HepG2 (cell line): ENCODE results near the gene SLC4A5. TPM values are rescaled to one million over a fixed set of nuclear protein-coding genes. Genes with fewer than 3 reads are reported as not detected.

Source experiments
- ATAC-seq: fragments of 200-7000 bp; cut with Tn5 transposase; 3 replicates; pipeline ENCODE4 v1.9.1; 2020; ENCODE audit warnings: mild to moderate bottlenecking, moderate library complexity
- BruUV-seq: library from RNA; stranded (reverse); fragments of 400-500 nt; replicated peaks from 2 replicates; lab custom pipeline; 2021; lab: Mats Ljungman, UMichigan
- CTCF ChIA-PET: fragments of 300-600 bp; formaldehyde crosslinking; extraction: SDS; loops from one replicate; lab custom pipeline; 2021; ENCODE audit warnings: low total read pairs, inconsistent platforms, low intra/inter-chr PET ratio; lab: Yijun Ruan, JAX
- POLR2A ChIA-PET: fragments of 350-600 bp; sonication (Branson Sonifier 250); formaldehyde crosslinking; loops from one replicate; lab custom pipeline; 2020; ENCODE audit warnings: antibody characterized with exemption, inconsistent platforms; lab: Yijun Ruan, JAX
- DNase-seq: peaks from one replicate; pipeline ENCODE4 v3.0.0-alpha.2; 2015; ENCODE audit warnings: low spot score
- FAIRE-seq: peaks from 3 replicates; lab custom pipeline; 2011; peaks lifted over from hg19 to GRCh38; lab: Jason Lieb, UNC
- H2AFZ ChIP-seq: one replicate; pipeline ENCODE4 v1.6.1; 2011; ENCODE audit warnings: low read length, inconsistent platforms
- H3K27ac ChIP-seq: fragments of 300-600 bp; 3 replicates; pipeline ENCODE4 v1.8.0; 2011; ENCODE audit warnings: mixed run types, mild to moderate bottlenecking, mixed read lengths, low read length, inconsistent platforms; ENCODE audit not compliant: insufficient read depth; ENCODE audit errors: extremely low read length
- H3K27me3 ChIP-seq, 2 experiments: fragments of 200-600 bp in 1 of 2; 2 replicates in 1 of 2; 3 replicates in 1 of 2; pipeline versions ENCODE4 v1.6.0 to v1.8.0; 2011; ENCODE audit warnings: low read length in 2 of 2, mild to moderate bottlenecking in 2 of 2, moderate library complexity in 2 of 2, inconsistent platforms in 1 of 2; ENCODE audit not compliant: insufficient read depth in 2 of 2, control insufficient read depth in 1 of 2
- H3K36me3 ChIP-seq, 2 experiments: fragments of 200-600 bp in 1 of 2; replicated peaks in 1 of 2; 2 replicates in 1 of 2; 3 replicates in 1 of 2; pipeline versions ENCODE4 v1.5.1 to v1.8.0; 2011; ENCODE audit warnings: low read length in 2 of 2, inconsistent platforms in 1 of 2; ENCODE audit not compliant: insufficient read depth in 2 of 2, control insufficient read depth in 1 of 2
- H3K4me1 ChIP-seq: 2 replicates; pipeline ENCODE4 v1.5.1; 2012; ENCODE audit warnings: low read length, inconsistent platforms; ENCODE audit not compliant: insufficient read depth
- H3K4me2 ChIP-seq: 2 replicates; pipeline ENCODE4 v1.6.0; 2011; ENCODE audit warnings: low read depth, low read length, inconsistent platforms
- H3K4me3 ChIP-seq, 3 experiments: fragments of 200-600 bp in 1 of 3; sonication (generic), shearing (Covaris generic) in 1 of 3; replicated peaks in 1 of 3; 2 replicates each; pipeline ENCODE4 v1.5.1; 2011 to 2016; ENCODE audit warnings: low read length in 3 of 3, inconsistent platforms in 2 of 3, low read depth in 2 of 3, mild to moderate bottlenecking in 2 of 3, control low read depth in 1 of 3, mixed read lengths in 1 of 3; ENCODE audit not compliant: insufficient read depth in 1 of 3
- H3K79me2 ChIP-seq: one replicate; pipeline ENCODE4 v1.6.1; 2011; ENCODE audit warnings: low read length, inconsistent platforms; ENCODE audit not compliant: insufficient read depth
- H3K9ac ChIP-seq: 2 replicates; pipeline ENCODE4 v1.6.0; 2011; ENCODE audit warnings: mild to moderate bottlenecking, low read depth, low read length, inconsistent platforms; ENCODE audit not compliant: insufficient read depth
- H3K9me3 ChIP-seq: 2 replicates; pipeline ENCODE4 v1.5.1; 2012; ENCODE audit warnings: mild to moderate bottlenecking, low read length
- H4K20me1 ChIP-seq: 2 replicates; pipeline ENCODE4 v1.6.0; 2011; ENCODE audit warnings: inconsistent platforms, mild to moderate bottlenecking, low read length, moderate library complexity; ENCODE audit not compliant: insufficient read depth
- ATF5 ChIP-seq: sonication (generic); formaldehyde crosslinking; IDR thresholded peaks from 2 replicates; pipeline ENCODE4 v1.4.0; 2020; ENCODE audit warnings: mild to moderate bottlenecking, low read depth, missing genetic modification reagents
- BRF2 ChIP-seq: sonication (generic); formaldehyde crosslinking; IDR thresholded peaks from 2 replicates; pipeline ENCODE4 v1.8.1; 2022; ENCODE audit warnings: mild to moderate bottlenecking, missing genetic modification reagents
- HOMEZ ChIP-seq: IDR thresholded peaks from 2 replicates; pipeline ENCODE4 v1.6.1; 2016; ENCODE audit warnings: low read depth
- KDM3A ChIP-seq: IDR thresholded peaks from 2 replicates; pipeline ENCODE4 v1.6.1; 2018; ENCODE audit warnings: low read depth, missing compliant biosample characterization
- MED1 ChIP-seq: sonication (generic); formaldehyde crosslinking; IDR thresholded peaks from 2 replicates; pipeline ENCODE4 v1.4.0; 2020; ENCODE audit warnings: missing genetic modification reagents
- NR2F6 ChIP-seq, 2 experiments: IDR thresholded peaks; 2 replicates each; pipeline ENCODE4 v1.6.1; 2016; ENCODE audit warnings: antibody characterized with exemption in 1 of 2, mild to moderate bottlenecking in 1 of 2
- PBX2 ChIP-seq: IDR thresholded peaks from 2 replicates; pipeline ENCODE4 v1.6.1; 2016; ENCODE audit warnings: control low read depth
- PRMT3 ChIP-seq: sonication (generic); formaldehyde crosslinking; IDR thresholded peaks from 2 replicates; pipeline ENCODE4 v1.8.1; 2022; ENCODE audit warnings: low read depth, mild to moderate bottlenecking, moderate library complexity, missing genetic modification reagents, borderline replicate concordance
- TOE1 ChIP-seq: sonication (generic); formaldehyde crosslinking; IDR thresholded peaks from 2 replicates; pipeline ENCODE4 v1.4.0; 2020; ENCODE audit warnings: mild to moderate bottlenecking, missing genetic modification reagents
- ZBTB49 ChIP-seq: sonication (generic); formaldehyde crosslinking; IDR thresholded peaks from 2 replicates; pipeline ENCODE4 v1.4.0; 2020; ENCODE audit warnings: missing genetic modification reagents, borderline replicate concordance
- ZGPAT ChIP-seq: IDR thresholded peaks from 2 replicates; pipeline ENCODE4 v1.6.1; 2016; ENCODE audit warnings: mild to moderate bottlenecking
- ZKSCAN8 ChIP-seq: IDR thresholded peaks from 2 replicates; pipeline ENCODE4 v1.6.1; 2016; ENCODE audit warnings: borderline replicate concordance, missing genetic modification reagents, missing compliant biosample characterization
- ZNF232 ChIP-seq: sonication (generic); formaldehyde crosslinking; IDR thresholded peaks from 2 replicates; pipeline ENCODE4 v1.4.0; 2020; ENCODE audit warnings: missing genetic modification reagents, borderline replicate concordance
- ZNF317 ChIP-seq: sonication (generic); formaldehyde crosslinking; IDR thresholded peaks from 2 replicates; pipeline ENCODE4 v1.5.0; 2020; ENCODE audit warnings: mild to moderate bottlenecking, missing genetic modification reagents
- ZNF33A ChIP-seq: sonication (generic); formaldehyde crosslinking; IDR thresholded peaks from 2 replicates; pipeline ENCODE4 v1.5.1; 2020; ENCODE audit warnings: missing genetic modification reagents, mild to moderate bottlenecking, moderate library complexity, borderline replicate concordance
- WGBS: methylation state at CpG from one replicate; pipeline ENCODE4 v1.1.6; 2017; ENCODE audit warnings: low lambda C conversion rate; 5-methylcytosine and 5-hydroxymethylcytosine counted together
- in situ Hi-C: cut with HindIII; loops from 2 replicates; pipeline ENCODE4 v1.10.0; 2017; ENCODE audit warnings: low pct_unique_long_range_greater_than_20kb; ENCODE audit not compliant: extremely low pct_ligation_motif_present
- intact Hi-C: fragments of 100-400 bp; cut with micrococcal nuclease; formaldehyde crosslinking; loops from one replicate; pipeline ENCODE4 v1.10.0; 2022; ENCODE audit not compliant: unreplicated experiment
- polyA plus RNA-seq, 8 experiments: library from polyadenylated mRNA; depleted of rRNA in 3 of 8; stranded (reverse) in 7 of 8; unstranded in 1 of 8; fragments of >200 nt; fragmentation: Illumina TruSeq in 4 of 8; extraction: Trizol in 4 of 8; gene quantifications; 2 replicates each; pipeline versions ENCODE4 v1.2.1 to v1.2.3, GENCODE V29; 2011 to 2016; ENCODE audit warnings: low read depth in 4 of 8, missing spikeins in 1 of 8, mixed read lengths in 1 of 8; ENCODE audit not compliant: insufficient read depth in 1 of 8
- total RNA-seq, 5 experiments: library from RNA; depleted of rRNA; stranded (reverse); fragments of >200 nt; fragmentation: Illumina TruSeq; extraction: Trizol; gene quantifications; 2 replicates each; pipeline ENCODE4 v1.2.3, GENCODE V29; 2016; ENCODE audit warnings: low read depth in 1 of 5

Gene SLC4A5
- total and polyA plus RNA-seq, 2 of the 13 experiments (the other 11 are each of a cell fraction or from before 2014, with no cell fraction given): 0.50 TPM; not detected in 1

GRCh38 chr2:74390606-74391005 is 47.4 kb upstream of the SLC4A5 start (continued):
- TF ChIP-seq ZNF33A (CRISPR knock-in tag): 0 out of 2 replicates have a peak, but pooled peaks have one; percentile 43
- no peak for TF ChIP-seq HOMEZ (CRISPR knock-in tag)
- no peak for TF ChIP-seq ZNF317 (CRISPR knock-in tag)
- TF ChIP-seq PRMT3 (CRISPR knock-in tag): no peak
- 0 out of 2 replicates have a peak, but pooled peaks have one; percentile 13 for TF ChIP-seq ATF5
- TF ChIP-seq ZKSCAN8 (CRISPR knock-in tag): no peak
- TF ChIP-seq MED1 (CRISPR knock-in tag): no peak

- intact Hi-C loops: no loop called here
- TF ChIP-seq PRMT3 (CRISPR knock-in tag): no peak
- TF ChIP-seq ZNF232 (CRISPR knock-in tag): no peak
- no peak for TF ChIP-seq TOE1 (CRISPR knock-in tag)
- TF ChIP-seq ZBTB49 (CRISPR knock-in tag): no peak
- no peak for TF ChIP-seq PBX2 (CRISPR knock-in tag)
- TF ChIP-seq NR2F6 (IDR thresholded peaks at IDR 0.05): no peak
- TF ChIP-seq NR2F6 (CRISPR knock-in tag; IDR thresholded peaks at IDR 0.05): no peak
- TF ChIP-seq KDM3A: no peak
- no peak for TF ChIP-seq ZGPAT (CRISPR knock-in tag)
- no peak for TF ChIP-seq BRF2
These were observed 44.1 kb upstream of the SLC4A5 start for GRCh38 chr2:74387346-74387745.

More at GRCh38 chr2:74387346-74387745, 44.1 kb upstream of the SLC4A5 start:
- H2AFZ ChIP-seq: no peak overlapping the region
- H4K20me1 ChIP-seq: no peaks in the 10 kb centered on the region
- H3K4me1 ChIP-seq: peaks cover 60% of the 10 kb centered on the region
- no peak for FAIRE-seq
- POLR2A ChIA-PET: interaction anchor here (0.6 kb wide), 1 partner anchor 56 kb away, joined by 3 read pairs; no protein-coding TSS in a partner anchor
- no peak for ATAC-seq
- H3K27me3 ChIP-seq: peaks cover 0 to 4% of the 10 kb centered on the region in 2 experiments; a peak in 2 of 5 replicates
- no peaks in the 10 kb centered on the region for H3K9me3 ChIP-seq
- DNase-seq: no peak
- in situ Hi-C loops: no loop called here
- no peak overlapping the region for H3K4me2 ChIP-seq
- H3K27ac ChIP-seq: no peak overlapping the region
- no peak overlapping the region for H3K4me3 ChIP-seq
- no peak overlapping the region for H3K9ac ChIP-seq
- 96% methylated on average over 1 of the region's 1 CpG for WGBS
- H3K79me2 ChIP-seq: peaks cover 79% of the 10 kb centered on the region
- peaks cover 4 to 26% of the 10 kb centered on the region in 2 experiments; a peak in 4 of 5 replicates for H3K36me3 ChIP-seq
- CTCF ChIA-PET: no interaction called here
- BruUV-seq: no TSS peak
